Measurements from ENCODE around the gene NCAN. TPM values are rescaled to one million over a fixed set of nuclear protein-coding genes. Genes with fewer than 3 reads are reported as not detected.

Gene NCAN
- total and polyA plus RNA-seq, 9 of the 15 experiments (the other 6 are each of a cell fraction or from before 2014, with no cell fraction given), result 0.04 TPM; not detected in 8

DNA sequence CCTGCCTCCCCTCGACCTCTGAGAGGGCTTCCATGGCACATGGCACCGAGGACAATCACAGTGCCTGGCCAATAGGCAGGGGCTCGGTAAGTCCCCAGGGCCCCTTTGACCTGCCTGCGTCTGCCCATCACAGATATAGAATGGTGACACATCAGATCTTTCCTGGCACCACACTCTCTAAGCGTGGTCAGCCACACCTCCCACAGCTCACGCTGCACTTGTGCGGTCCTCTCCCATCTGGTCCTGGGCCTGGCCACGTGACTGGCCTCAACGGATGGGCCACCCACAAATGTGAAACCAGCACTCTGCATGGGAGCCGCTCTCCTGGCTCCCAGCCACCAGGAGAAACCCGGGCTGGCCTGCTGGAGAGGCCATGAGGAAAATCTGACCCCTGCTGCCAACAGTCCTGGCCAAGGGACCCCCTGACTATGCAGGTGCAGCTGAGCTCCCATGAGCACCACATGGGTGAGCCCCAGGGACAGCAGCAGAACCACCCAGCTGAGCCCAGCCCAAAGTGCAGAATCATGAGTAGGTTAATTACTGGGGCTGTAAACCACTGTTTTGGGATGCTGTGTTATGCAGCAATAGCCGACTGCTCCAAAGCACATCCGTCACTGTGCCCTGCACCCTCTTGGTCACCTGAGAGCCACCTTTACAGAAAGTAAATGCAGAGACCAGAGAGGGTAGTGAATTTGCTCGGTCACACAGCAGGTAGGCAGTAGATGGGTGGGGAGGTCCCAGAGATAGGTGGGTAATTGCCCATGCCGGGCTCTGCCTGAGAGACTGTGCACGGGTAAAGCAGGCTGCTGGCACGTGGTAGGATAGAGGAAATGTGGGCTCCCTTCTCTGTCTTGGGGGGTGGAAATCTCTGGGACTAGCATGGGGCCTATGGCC lies 32.0 kb upstream of the NCAN start (continued):
- TF ChIP-seq, protein P1, sequence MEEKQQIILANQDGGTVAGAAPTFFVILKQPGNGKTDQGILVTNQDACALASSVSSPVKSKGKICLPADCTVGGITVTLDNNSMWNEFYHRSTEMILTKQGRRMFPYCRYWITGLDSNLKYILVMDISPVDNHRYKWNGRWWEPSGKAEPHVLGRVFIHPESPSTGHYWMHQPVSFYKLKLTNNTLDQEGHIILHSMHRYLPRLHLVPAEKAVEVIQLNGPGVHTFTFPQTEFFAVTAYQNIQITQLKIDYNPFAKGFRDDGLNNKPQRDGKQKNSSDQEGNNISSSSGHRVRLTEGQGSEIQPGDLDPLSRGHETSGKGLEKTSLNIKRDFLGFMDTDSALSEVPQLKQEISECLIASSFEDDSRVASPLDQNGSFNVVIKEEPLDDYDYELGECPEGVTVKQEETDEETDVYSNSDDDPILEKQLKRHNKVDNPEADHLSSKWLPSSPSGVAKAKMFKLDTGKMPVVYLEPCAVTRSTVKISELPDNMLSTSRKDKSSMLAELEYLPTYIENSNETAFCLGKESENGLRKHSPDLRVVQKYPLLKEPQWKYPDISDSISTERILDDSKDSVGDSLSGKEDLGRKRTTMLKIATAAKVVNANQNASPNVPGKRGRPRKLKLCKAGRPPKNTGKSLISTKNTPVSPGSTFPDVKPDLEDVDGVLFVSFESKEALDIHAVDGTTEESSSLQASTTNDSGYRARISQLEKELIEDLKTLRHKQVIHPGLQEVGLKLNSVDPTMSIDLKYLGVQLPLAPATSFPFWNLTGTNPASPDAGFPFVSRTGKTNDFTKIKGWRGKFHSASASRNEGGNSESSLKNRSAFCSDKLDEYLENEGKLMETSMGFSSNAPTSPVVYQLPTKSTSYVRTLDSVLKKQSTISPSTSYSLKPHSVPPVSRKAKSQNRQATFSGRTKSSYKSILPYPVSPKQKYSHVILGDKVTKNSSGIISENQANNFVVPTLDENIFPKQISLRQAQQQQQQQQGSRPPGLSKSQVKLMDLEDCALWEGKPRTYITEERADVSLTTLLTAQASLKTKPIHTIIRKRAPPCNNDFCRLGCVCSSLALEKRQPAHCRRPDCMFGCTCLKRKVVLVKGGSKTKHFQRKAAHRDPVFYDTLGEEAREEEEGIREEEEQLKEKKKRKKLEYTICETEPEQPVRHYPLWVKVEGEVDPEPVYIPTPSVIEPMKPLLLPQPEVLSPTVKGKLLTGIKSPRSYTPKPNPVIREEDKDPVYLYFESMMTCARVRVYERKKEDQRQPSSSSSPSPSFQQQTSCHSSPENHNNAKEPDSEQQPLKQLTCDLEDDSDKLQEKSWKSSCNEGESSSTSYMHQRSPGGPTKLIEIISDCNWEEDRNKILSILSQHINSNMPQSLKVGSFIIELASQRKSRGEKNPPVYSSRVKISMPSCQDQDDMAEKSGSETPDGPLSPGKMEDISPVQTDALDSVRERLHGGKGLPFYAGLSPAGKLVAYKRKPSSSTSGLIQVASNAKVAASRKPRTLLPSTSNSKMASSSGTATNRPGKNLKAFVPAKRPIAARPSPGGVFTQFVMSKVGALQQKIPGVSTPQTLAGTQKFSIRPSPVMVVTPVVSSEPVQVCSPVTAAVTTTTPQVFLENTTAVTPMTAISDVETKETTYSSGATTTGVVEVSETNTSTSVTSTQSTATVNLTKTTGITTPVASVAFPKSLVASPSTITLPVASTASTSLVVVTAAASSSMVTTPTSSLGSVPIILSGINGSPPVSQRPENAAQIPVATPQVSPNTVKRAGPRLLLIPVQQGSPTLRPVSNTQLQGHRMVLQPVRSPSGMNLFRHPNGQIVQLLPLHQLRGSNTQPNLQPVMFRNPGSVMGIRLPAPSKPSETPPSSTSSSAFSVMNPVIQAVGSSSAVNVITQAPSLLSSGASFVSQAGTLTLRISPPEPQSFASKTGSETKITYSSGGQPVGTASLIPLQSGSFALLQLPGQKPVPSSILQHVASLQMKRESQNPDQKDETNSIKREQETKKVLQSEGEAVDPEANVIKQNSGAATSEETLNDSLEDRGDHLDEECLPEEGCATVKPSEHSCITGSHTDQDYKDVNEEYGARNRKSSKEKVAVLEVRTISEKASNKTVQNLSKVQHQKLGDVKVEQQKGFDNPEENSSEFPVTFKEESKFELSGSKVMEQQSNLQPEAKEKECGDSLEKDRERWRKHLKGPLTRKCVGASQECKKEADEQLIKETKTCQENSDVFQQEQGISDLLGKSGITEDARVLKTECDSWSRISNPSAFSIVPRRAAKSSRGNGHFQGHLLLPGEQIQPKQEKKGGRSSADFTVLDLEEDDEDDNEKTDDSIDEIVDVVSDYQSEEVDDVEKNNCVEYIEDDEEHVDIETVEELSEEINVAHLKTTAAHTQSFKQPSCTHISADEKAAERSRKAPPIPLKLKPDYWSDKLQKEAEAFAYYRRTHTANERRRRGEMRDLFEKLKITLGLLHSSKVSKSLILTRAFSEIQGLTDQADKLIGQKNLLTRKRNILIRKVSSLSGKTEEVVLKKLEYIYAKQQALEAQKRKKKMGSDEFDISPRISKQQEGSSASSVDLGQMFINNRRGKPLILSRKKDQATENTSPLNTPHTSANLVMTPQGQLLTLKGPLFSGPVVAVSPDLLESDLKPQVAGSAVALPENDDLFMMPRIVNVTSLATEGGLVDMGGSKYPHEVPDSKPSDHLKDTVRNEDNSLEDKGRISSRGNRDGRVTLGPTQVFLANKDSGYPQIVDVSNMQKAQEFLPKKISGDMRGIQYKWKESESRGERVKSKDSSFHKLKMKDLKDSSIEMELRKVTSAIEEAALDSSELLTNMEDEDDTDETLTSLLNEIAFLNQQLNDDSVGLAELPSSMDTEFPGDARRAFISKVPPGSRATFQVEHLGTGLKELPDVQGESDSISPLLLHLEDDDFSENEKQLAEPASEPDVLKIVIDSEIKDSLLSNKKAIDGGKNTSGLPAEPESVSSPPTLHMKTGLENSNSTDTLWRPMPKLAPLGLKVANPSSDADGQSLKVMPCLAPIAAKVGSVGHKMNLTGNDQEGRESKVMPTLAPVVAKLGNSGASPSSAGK (IDR thresholded peaks at IDR 0.05), result peak; percentile 48
- TF ChIP-seq ZNF175 (CRISPR knock-in tag; IDR thresholded peaks at IDR 0.05; ENCODE audit: low read depth), result no peak
- TF ChIP-seq, protein P2, sequence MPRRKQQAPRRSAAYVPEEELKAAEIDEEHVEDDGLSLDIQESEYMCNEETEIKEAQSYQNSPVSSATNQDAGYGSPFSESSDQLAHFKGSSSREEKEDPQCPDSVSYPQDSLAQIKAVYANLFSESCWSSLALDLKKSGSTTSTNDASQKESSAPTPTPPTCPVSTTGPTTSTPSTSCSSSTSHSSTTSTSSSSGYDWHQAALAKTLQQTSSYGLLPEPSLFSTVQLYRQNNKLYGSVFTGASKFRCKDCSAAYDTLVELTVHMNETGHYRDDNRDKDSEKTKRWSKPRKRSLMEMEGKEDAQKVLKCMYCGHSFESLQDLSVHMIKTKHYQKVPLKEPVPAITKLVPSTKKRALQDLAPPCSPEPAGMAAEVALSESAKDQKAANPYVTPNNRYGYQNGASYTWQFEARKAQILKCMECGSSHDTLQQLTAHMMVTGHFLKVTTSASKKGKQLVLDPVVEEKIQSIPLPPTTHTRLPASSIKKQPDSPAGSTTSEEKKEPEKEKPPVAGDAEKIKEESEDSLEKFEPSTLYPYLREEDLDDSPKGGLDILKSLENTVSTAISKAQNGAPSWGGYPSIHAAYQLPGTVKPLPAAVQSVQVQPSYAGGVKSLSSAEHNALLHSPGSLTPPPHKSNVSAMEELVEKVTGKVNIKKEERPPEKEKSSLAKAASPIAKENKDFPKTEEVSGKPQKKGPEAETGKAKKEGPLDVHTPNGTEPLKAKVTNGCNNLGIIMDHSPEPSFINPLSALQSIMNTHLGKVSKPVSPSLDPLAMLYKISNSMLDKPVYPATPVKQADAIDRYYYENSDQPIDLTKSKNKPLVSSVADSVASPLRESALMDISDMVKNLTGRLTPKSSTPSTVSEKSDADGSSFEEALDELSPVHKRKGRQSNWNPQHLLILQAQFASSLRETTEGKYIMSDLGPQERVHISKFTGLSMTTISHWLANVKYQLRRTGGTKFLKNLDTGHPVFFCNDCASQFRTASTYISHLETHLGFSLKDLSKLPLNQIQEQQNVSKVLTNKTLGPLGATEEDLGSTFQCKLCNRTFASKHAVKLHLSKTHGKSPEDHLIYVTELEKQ (CRISPR knock-in tag; IDR thresholded peaks at IDR 0.05), result no peak
- no peak for TF ChIP-seq LARP7 (IDR thresholded peaks at IDR 0.05)
- TF ChIP-seq BCOR (IDR thresholded peaks at IDR 0.05), result peak; percentile 85; the same call in 1 of the 2 replicates
- no peak for TF ChIP-seq RBM39 (optimal IDR thresholded peaks at IDR 0.05; ENCODE audit: low read depth, low read length)
- TF ChIP-seq, protein P3, sequence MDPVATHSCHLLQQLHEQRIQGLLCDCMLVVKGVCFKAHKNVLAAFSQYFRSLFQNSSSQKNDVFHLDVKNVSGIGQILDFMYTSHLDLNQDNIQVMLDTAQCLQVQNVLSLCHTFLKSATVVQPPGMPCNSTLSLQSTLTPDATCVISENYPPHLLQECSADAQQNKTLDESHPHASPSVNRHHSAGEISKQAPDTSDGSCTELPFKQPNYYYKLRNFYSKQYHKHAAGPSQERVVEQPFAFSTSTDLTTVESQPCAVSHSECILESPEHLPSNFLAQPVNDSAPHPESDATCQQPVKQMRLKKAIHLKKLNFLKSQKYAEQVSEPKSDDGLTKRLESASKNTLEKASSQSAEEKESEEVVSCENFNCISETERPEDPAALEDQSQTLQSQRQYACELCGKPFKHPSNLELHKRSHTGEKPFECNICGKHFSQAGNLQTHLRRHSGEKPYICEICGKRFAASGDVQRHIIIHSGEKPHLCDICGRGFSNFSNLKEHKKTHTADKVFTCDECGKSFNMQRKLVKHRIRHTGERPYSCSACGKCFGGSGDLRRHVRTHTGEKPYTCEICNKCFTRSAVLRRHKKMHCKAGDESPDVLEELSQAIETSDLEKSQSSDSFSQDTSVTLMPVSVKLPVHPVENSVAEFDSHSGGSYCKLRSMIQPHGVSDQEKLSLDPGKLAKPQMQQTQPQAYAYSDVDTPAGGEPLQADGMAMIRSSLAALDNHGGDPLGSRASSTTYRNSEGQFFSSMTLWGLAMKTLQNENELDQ (CRISPR knock-in tag; IDR thresholded peaks at IDR 0.05; ENCODE audit: borderline replicate concordance), result no peak

Data from K562 (cell line).